Common myeloid progenitor, CD34-positive (primary cell): Measurements from ENCODE around the gene FAM13B.

Experiments
- CTCF ChIA-PET: fragments of 350-600 bp; sonication (Branson Sonifier 250); formaldehyde crosslinking; loops from one replicate; lab custom pipeline; 2021; ENCODE audit warnings: antibody characterized with exemption; lab: Charles Lee
- POLR2A ChIA-PET: fragments of 350-600 bp; sonication (Branson Sonifier 250); formaldehyde crosslinking; loops from one replicate; lab custom pipeline; 2021; ENCODE audit warnings: antibody characterized with exemption; lab: Charles Lee
- DNase-seq, 3 donors: peaks; one replicate each; pipeline versions ENCODE4 v3.0.0 to v3.0.0-alpha.2; 2013
- H3K27ac ChIP-seq, 2 experiments: 1 replicate in 1 of 2; 2 replicates in 1 of 2; pipeline ENCODE4 v1.7.0; 2013; ENCODE audit warnings: inconsistent platforms in 2 of 2, low read length in 2 of 2, mild to moderate bottlenecking in 2 of 2, low read depth in 1 of 2, moderate library complexity in 1 of 2; ENCODE audit not compliant: severe bottlenecking in 2 of 2, insufficient read depth in 1 of 2, poor library complexity in 1 of 2
- H3K27me3 ChIP-seq, 5 experiments: replicated peaks in 2 of 5; 1 replicate in 3 of 5; 2 replicates in 2 of 5; pipeline versions ENCODE4 v1.6.1 to v1.7.0; 2013; ENCODE audit warnings: low read length in 4 of 5, mild to moderate bottlenecking in 2 of 5, moderate library complexity in 2 of 5, inconsistent platforms in 1 of 5; ENCODE audit not compliant: insufficient read depth in 5 of 5, control insufficient read depth in 4 of 5
- H3K36me3 ChIP-seq, 4 experiments: 1 replicate in 2 of 4; 2 replicates in 2 of 4; pipeline versions ENCODE4 v1.6.1 to v1.7.0; 2013; ENCODE audit warnings: low read length in 3 of 4, control low read depth in 1 of 4, mild to moderate bottlenecking in 1 of 4; ENCODE audit not compliant: control insufficient read depth in 4 of 4, insufficient read depth in 4 of 4
- H3K4me1 ChIP-seq, 4 experiments: 1 replicate in 3 of 4; 2 replicates in 1 of 4; pipeline versions ENCODE4 v1.6.1 to v1.7.1; 2013; ENCODE audit warnings: low read length in 3 of 4, mild to moderate bottlenecking in 3 of 4, control low read depth in 1 of 4, inconsistent platforms in 1 of 4, moderate library complexity in 1 of 4; ENCODE audit not compliant: control insufficient read depth in 4 of 4, insufficient read depth in 4 of 4; ENCODE audit errors: control extremely low read depth in 1 of 4
- H3K4me3 ChIP-seq, 7 experiments: 1 replicate in 4 of 7; 2 replicates in 3 of 7; pipeline versions ENCODE4 v1.5.1 to v1.7.0; 2013; ENCODE audit warnings: mild to moderate bottlenecking in 7 of 7, low read length in 6 of 7, moderate library complexity in 6 of 7, inconsistent platforms in 2 of 7, low read depth in 2 of 7, control low read depth in 1 of 7; ENCODE audit not compliant: insufficient read depth in 4 of 7, control insufficient read depth in 1 of 7; ENCODE audit errors: extremely low read depth in 1 of 7
- H3K9me3 ChIP-seq, 5 experiments: 1 replicate in 4 of 5; 2 replicates in 1 of 5; pipeline versions ENCODE4 v1.6.1 to v1.7.1; 2013; ENCODE audit warnings: low read length in 4 of 5, mild to moderate bottlenecking in 2 of 5, inconsistent platforms in 1 of 5, low read depth in 1 of 5, moderate library complexity in 1 of 5; ENCODE audit not compliant: control insufficient read depth in 4 of 5, insufficient read depth in 2 of 5; ENCODE audit errors: control extremely low read depth in 1 of 5
- WGBS: methylation state at CpG from one replicate; pipeline ENCODE4 v1.1.5; 2013; ENCODE audit not compliant: insufficient coverage; 5-methylcytosine and 5-hydroxymethylcytosine counted together

The FAM13B gene

DNA sequence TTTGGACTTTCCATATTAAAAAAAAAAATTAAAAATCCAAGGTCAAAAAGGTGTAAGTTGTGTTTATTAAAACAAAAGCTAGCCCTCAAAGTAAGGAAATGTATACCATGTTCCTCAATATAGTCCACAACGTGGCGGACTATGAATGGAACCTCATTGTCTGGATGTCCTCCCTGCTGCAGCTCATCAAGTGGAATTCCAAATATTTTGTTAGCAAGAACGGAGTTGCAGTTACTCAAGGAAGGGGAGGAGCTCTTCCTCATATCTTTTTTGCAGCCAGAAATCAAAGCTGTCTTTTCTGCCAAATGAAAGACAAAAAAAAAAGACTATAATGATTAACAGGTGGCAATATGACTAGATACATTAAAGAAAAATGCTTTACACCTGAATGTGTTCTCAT, 14.0 kb downstream of the FAM13B start:
- peaks cover 0 to 16% (median 5%) of the 10 kb centered on the region in 4 experiments for H3K4me1 ChIP-seq
- no peaks in the 10 kb centered on the region for H3K9me3 ChIP-seq
- peaks cover 15 to 56% (median 37%) of the 10 kb centered on the region in 4 experiments for H3K36me3 ChIP-seq
- 100% methylated on average over 3 of the region's 3 CpGs for WGBS
- H3K4me3 ChIP-seq = no peak overlapping the region
- CTCF ChIA-PET = interaction anchor here (0.7 to 1.5 kb wide), 6 partner anchors 10 to 272 kb away, joined by 3 to 5 read pairs (median 4); no protein-coding TSS in a partner anchor
- POLR2A ChIA-PET = interaction anchor here (0.7 kb wide), 1 partner anchor 11 kb away, joined by 3 read pairs; no protein-coding TSS in a partner anchor
- DNase-seq = no peak
- H3K27me3 ChIP-seq = no peaks in the 10 kb centered on the region
- no peak overlapping the region for H3K27ac ChIP-seq

DNA sequence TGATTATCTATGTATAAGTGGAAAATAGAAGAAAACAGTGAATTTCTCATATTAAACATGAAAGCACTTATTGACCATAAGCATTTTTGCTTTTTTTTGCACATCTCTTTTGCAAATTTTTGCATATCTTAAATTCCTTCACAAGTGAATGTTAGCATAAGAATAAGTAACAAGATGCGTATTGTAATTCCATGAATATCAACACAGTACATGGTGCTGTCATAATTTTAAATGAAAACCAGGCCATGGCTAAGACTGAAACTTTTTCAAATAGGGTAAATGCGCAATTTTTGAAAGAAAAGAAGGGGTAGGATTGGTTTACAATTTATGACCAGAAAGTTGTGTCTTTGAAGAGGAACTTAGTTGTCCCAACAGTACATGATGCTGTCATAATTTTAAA, 17.0 kb downstream of the FAM13B start:
- Histone ChIP-seq H3K9me3 (no peaks in the 10 kb centered on the region), H3K27me3 (no peaks in the 10 kb centered on the region), H3K4me3 (no peak overlapping the region), H3K36me3 (peaks cover 17 to 70% (median 42%) of the 10 kb centered on the region in 4 experiments), H3K4me1 (peaks cover 0 to 2% (median 0%) of the 10 kb centered on the region in 4 experiments), H3K27ac (no peak overlapping the region)
- 100% methylated on average over 1 of the region's 2 CpGs for WGBS
- no peak for DNase-seq
- ChIA-PET POLR2A (no interaction called here), CTCF (interaction anchor here (1.3 to 2.4 kb wide), 4 partner anchors 15 to 53 kb away, joined by 3 to 9 read pairs (median 4); no protein-coding TSS in a partner anchor)

DNA sequence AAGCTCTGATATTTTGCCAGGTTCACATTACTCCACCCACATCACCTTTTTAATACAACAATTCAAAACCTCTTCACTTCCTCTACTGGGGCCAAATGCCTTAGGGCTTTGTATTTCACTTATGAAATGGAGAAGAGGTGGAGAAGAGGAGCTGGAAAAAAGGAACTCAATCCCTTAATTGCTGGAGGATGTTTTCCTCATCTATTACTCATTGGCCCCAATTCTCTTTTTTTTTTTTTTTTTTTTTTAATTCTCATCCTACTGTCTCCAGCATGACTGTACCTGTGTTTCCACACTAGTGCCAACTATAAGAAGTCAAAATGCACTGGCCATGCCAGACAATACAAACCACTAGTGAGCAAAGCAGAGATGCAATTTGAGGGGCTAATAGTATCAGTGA, 20.9 kb downstream of the FAM13B start:
- no peaks in the 10 kb centered on the region for H3K27me3 ChIP-seq
- POLR2A ChIA-PET = no interaction called here

DNA sequence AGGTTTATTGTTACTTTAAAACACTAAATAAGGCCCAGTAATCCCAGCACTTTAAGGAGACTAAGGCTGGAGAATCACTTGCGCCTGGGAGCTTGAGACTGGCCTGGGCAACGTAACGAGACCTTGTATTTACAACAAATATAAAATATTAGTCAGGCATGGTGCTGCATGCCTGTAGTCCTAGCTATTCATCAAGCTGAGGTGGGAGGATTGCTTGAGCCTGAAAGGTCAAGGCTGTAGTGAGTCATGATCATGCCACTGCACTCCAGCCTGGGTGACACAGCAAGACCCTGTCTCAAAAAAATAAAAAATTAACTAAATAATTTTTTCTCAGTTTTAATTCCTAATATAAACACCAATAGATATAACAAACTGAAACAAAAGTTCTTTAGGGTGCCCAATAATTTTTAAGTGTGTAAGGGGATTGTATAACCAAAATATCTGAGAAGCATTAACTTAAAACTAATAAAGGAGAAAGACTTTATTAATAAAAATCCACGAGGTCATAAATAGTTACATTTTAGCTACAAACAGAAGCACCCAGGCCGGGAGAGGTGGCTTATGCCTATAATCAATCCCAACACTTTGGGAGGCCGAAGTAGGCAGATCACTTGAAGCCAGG, 32.7 kb downstream of the FAM13B start:
- WGBS = 100% methylated on average over 1 of the region's 6 CpGs
- H3K9me3 ChIP-seq = peaks cover 0 to 12% (median 6%) of the 10 kb centered on the region in 5 experiments
- H3K36me3 ChIP-seq = peaks cover 14 to 57% (median 46%) of the 10 kb centered on the region in 4 experiments
- ChIA-PET CTCF (interaction anchor here (1.1 kb wide), 1 partner anchor 16 kb away, joined by 3 read pairs; no protein-coding TSS in a partner anchor), POLR2A (no interaction called here)
- H3K4me1 ChIP-seq = peaks cover 0 to 16% (median 12%) of the 10 kb centered on the region in 4 experiments
- peak in 1 of 3 donors; percentile 26 for DNase-seq
- no peak overlapping the region for H3K4me3 ChIP-seq
- no peaks in the 10 kb centered on the region for H3K27me3 ChIP-seq
- H3K27ac ChIP-seq = peak overlapping the region in 1 of 2 experiments; percentile 73

More for the DNA sequence above, 20.9 kb downstream of the FAM13B start:
- DNase-seq = no peak
- no peaks in the 10 kb centered on the region for H3K4me1 ChIP-seq
- CTCF ChIA-PET = interaction anchor here (1.1 kb wide), 1 partner anchor 49 kb away, joined by 3 read pairs; no protein-coding TSS in a partner anchor
- H3K4me3 ChIP-seq = no peak overlapping the region
- no peaks in the 10 kb centered on the region for H3K9me3 ChIP-seq
- H3K27ac ChIP-seq = no peak overlapping the region
- peaks cover 12 to 76% (median 36%) of the 10 kb centered on the region in 4 experiments for H3K36me3 ChIP-seq

DNA sequence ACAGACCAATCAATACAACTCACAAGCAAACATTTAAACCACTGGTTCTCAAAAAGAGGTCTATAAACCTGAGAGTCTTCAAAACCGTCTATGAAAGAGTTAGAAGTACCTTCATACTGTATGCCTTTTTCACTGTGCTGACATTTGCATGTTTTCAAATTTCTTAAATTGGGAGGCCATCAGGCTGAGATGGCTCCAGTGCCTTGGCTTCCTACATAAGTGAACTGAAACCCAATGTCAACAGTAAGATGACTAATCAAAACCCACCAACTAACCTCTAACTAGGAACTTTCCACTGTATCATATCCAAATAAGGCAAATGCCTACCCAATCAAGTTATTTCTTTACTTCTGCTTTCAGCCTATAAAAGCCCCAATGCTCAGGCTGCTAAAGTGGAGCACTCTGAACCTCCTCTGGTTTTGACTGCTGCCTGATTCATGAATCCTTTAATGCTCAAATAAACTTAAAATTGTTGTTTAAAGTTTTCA, 35.1 kb downstream of the FAM13B start:
- WGBS = 90% methylated on average over 1 of the region's 1 CpG
- peak overlapping the region in 1 of 2 experiments; percentile 44 for H3K27ac ChIP-seq
- peaks cover 16 to 43% (median 36%) of the 10 kb centered on the region in 4 experiments for H3K36me3 ChIP-seq
- peaks cover 3 to 25% (median 16%) of the 10 kb centered on the region in 4 experiments for H3K4me1 ChIP-seq
- POLR2A ChIA-PET = no interaction called here
- DNase-seq = peak in 2 of 3 donors; percentile 50 to 62
- H3K9me3 ChIP-seq = peaks cover 0 to 12% (median 6%) of the 10 kb centered on the region in 5 experiments
- H3K4me3 ChIP-seq = no peak overlapping the region
- no peaks in the 10 kb centered on the region for H3K27me3 ChIP-seq
- CTCF ChIA-PET = interaction anchor here (0.8 to 2.2 kb wide), 5 partner anchors 9 to 218 kb away, joined by 3 to 11 read pairs (median 4); no protein-coding TSS in a partner anchor

DNA sequence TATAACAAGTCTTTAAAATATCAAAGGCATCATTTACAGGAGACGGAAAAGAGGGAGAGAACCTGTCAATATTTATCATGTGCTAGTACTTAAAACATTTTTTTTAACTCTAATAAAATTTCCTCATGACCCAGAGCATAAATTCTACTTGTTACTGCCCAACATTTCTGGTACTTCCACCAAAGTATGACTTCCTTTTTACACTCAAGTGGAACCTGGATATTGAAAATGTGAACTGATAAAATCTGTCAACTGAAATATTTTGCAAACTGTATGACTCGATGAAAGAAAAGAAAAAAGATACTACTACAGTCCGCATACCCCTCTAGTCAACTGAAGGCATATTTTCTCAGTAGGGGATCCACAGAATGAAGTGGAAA, 37.1 kb downstream of the FAM13B start:
- H3K4me1 ChIP-seq = peaks cover 3 to 25% (median 16%) of the 10 kb centered on the region in 4 experiments
- H3K9me3 ChIP-seq = peaks cover 0 to 12% (median 6%) of the 10 kb centered on the region in 5 experiments
- ChIA-PET CTCF (no interaction called here), POLR2A (interaction anchor here (1.2 kb wide), 1 partner anchor 10 kb away, joined by 5 read pairs; no protein-coding TSS in a partner anchor)
- no CpG with 5 or more reads among the region's 3 CpGs for WGBS
- no peaks in the 10 kb centered on the region for H3K27me3 ChIP-seq
- H3K27ac ChIP-seq = peak overlapping the region in 1 of 2 experiments; percentile 76
- DNase-seq = peak in 2 of 3 donors; percentile 46 to 64
- H3K4me3 ChIP-seq = peak overlapping the region in 2 of 7 experiments; percentile 33 to 39
- H3K36me3 ChIP-seq = peaks cover 15 to 39% (median 29%) of the 10 kb centered on the region in 4 experiments
